NK-92 treated with Interleukin-12 subunit alpha and Interleukin-12 subunit beta, amount 100 ng/mL, for 24 hours (cell line): ENCODE data around the gene ACADSB.

Source experiments
- DNase-seq: peaks from one replicate; lab custom pipeline; 2025; lab: John Stamatoyannopoulos, UW

ACADSB gene

GRCh38 chr10:123008355-123009104 is at the start of gene ACADSB, which contains the start of gene IKZF5:
TSS of gene ACADSB (plus strand) at chr10:123009006. CDS start at chr10:123009030, 24 bp downstream.
TSS of gene IKZF5 (minus strand) at chr10:123008795. CDS start at chr10:122998625, 10,170 bp downstream.
- DNase-seq, result peak; percentile 90

GRCh38 chr10:122962405-122962804 is 46.4 kb upstream of the ACADSB start:
- no peak for DNase-seq

GRCh38 chr10:122966879-122967278 is 41.9 kb upstream of the ACADSB start:
- DNase-seq, result no peak

DNA sequence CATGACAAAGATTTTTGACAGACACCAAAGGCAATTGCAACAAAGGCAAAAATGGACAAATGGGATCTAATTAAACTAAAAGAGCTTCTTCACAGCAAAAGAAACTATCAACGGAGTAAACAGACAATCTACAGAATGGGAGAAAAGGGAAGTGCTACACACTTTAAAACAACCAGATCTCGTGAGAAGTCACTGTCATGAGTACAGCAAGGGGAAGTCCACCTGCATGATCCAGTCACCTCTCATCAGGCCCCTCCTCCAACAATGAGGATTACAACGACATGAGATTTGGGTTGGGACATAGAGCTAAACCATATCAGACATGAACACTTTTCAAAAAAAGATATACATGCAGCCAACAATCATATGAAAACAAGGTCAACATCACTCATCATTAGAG is 40.1 kb upstream of the ACADSB start:
- no peak for DNase-seq

DNA sequence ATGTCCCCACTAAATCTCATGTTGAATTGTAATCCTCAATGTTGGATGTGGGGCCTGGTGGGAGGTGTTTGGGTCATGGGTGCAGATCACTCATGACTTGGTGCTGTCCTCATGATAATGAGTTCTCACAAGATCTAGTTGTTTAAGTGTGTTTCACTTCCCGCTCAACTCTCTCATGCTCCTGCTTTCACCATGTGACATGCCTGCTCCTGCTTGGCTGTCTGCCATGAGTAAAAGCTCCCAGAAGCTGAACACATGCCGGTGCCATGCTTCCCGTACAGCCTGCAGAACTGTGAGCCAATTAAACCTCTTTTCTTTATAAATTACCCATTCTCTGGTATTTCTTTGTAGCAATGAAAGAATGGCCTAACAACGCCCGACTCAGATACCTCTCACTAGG is 34.8 kb upstream of the ACADSB start:
- no peak for DNase-seq

GRCh38 chr10:122974543-122975064 is 34.2 kb upstream of the ACADSB start:
- DNase-seq, result no peak

DNA sequence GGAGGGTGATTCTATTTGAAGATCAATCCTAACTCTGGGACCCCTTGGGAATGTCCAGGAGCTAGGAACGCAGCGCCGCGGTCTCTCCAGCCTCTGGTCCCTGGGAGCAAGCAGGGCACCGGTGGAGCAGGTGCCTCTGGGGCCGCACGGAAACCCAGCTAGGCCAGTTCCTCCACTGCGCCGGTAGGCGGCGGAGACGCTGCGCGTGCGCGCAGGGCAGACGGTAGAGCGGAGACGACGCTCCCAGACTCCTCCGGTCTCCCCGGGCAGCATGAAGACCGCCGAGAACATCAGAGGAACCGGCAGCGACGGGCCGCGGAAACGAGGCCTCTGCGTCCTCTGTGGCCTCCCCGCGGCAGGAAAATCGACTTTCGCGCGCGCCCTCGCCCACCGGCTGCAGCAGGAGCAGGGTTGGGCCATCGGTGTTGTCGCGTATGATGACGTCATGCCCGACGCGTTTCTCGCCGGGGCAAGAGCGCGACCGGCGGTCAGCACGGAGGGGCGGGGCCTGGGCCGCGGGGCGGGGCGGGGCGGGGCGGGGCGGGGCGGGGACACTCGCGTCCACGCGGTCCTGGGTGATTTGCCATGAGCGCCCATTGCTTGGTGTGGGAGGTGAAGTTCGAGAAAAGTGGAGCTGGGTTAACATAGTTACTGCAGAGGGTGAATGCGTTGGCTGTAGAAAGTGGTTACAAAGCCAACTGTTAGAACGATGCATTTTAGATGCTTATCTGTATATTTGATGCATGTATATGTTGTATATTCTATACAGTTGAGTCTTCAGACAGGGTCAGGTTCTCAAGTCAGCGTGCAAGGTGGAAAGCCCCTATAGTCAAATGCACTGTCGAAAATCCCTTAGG is 28.4 kb upstream of the ACADSB start, which contains the start of gene PSTK:
TSS of gene PSTK (plus strand) at position 193 of the 857 bp plus-strand sequence. CDS start at position 272, 79 bp downstream.
- DNase-seq, result peak; percentile 81

DNA sequence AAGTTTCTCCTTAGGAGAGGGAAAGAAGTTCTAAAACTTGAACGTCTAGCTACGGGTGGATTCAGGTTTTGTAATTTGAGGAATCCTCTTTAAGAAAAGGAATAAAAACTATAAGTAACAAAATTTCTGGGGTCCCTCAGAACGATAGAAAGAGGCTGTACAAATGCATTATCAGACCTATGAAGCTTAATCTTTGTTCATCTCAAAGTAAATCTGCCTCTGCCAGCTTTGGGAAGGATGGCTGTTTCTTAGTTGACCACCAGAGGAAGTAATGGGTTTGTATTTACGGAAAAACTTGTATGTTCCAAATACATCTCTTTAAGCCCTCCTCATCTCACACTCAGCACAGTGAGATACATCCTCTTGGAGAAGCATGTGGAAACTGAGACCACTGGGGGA is 27.7 kb upstream of the ACADSB start:
- no peak for DNase-seq

DNA sequence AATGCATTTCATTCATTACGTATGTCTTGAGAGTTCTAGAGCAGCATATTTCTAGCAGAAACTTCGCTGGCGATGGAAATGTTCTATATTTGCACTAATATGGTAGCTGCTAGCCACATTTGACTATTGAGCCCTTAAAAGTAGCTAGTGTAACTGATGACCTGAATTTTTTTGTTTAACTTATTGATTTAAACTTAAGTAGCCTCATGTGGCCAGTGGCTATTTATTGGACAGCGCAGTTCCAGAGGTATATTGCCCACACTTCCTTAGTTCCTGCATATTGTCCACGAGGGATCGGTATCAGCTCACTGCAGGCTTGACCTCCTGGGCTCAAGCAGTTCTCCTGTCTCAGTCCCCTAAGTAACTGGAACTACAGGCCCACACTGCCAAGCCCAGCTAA is 24.9 kb upstream of the ACADSB start:
- DNase-seq, result no peak

GRCh38 chr10:122984708-122985107 is 24.1 kb upstream of the ACADSB start:
- DNase-seq, result no peak

- DNase-seq, result no peak
Measured at GRCh38 chr10:122986335-122986734, 22.5 kb upstream of the ACADSB start.

- no peak for DNase-seq
Measured at GRCh38 chr10:122988501-122988900, 20.3 kb upstream of the ACADSB start.

DNA sequence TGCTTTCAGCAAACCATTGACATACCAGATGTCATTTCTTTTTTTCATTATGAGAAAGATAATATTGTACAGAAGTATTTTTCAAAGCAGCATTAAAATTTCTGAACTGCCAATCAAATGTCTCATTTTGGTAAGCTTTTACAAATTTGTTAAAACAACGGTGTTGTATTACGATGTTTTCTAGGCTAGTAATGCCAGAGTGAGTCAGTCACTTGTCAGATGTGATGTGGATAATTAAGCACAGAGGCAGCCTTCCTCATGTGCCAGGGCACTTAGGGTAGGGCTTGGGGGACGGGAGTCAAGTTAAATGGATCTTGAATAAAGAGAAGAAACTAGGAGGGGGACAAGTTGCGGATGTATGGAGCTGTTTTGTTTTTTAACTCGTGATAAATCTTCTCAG is 18.5 kb upstream of the ACADSB start:
- DNase-seq, result no peak

- DNase-seq, result no peak
Measured at GRCh38 chr10:122992031-122992585, 16.7 kb upstream of the ACADSB start.

DNA sequence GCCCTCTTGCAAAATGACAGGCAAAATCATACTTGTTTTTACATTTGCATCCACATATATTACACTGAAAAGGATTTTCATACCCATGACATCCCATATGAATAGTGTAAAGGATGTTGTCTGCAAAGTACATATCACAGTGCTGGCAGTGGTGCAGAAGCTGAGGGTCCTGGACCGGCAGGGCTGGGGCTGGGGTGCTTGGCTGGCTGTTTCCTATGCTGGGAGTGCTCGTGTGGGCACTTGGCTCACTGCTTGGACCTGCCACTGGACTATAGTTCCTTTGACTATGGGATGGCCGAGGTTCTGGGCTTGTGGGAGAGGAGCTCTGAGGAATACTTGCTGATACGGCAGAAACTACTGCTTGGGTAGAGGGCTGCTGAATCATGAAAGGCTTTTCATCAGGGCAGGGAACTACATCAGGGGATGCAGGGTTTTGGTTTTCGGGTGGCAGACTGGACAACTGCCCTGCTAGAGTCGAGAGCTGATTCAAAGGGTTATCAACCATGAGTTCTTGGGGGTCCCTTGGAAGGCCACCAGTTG is 14.9 kb upstream of the ACADSB start:
- no peak for DNase-seq

DNA sequence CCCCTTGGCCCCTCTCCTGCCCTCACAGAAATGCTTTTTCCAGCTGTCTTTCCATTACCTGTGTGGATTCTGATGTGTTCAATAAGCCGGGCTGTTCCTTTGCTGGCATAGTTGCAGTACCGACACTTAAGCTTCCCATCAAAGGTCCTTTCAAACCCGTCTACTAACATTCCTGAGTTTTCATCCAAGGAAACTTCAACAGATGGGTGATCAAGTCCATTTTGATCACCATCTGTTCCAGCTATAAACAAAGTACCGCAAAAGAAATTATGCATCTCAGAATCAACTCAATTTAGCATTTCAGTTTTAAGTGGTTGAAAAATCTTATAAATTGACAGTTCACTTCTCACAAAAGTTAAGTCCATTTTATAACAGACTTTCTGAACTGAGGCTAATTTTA is 12.9 kb upstream of the ACADSB start:
- no peak for DNase-seq

DNA sequence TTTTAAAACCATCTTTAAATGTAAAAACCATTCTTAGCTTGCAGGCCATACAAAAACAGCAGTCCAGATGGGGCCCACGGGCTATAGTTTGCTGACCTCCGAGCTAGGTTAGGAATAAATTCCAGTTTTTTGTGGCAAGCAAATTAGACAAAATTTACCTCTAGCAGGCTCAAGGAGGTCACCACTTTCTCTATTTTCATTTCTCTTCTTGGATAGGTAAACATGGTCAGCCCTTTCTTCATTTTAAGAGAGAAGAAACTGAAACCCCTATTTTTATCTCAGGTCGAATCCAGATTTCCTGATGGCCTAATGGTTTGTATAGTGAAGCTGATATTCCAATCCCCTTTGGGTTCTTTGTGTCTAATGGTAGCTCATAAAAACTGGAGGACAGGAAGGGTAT is 10.9 kb upstream of the ACADSB start:
- no peak for DNase-seq

- no peak for DNase-seq
Measured at GRCh38 chr10:122998360-122998917, 10.4 kb upstream of the ACADSB start.

DNA sequence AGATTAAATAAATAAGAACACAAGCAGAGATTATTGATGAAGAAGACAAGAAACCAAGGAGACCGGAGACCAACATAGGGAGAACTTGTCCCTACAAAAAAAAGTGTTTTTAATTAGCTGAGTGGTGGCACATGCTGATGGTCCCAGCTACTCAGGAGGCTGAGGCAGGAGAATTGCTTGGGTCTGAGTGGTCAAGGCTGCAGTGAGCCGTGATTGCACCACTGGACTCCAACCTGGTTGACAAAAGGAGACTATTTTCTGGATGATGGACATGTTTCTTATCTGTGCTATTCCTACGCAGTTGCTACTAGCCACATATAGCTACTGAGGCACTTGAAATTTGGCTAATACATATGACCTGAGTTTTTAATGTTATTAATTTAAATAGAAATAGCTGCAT is 9.9 kb upstream of the ACADSB start:
- no peak for DNase-seq

GRCh38 chr10:122999347-122999746 is 9.5 kb upstream of the ACADSB start:
- no peak for DNase-seq

GRCh38 chr10:123000155-123000554 is 8.7 kb upstream of the ACADSB start:
- no peak for DNase-seq

DNA sequence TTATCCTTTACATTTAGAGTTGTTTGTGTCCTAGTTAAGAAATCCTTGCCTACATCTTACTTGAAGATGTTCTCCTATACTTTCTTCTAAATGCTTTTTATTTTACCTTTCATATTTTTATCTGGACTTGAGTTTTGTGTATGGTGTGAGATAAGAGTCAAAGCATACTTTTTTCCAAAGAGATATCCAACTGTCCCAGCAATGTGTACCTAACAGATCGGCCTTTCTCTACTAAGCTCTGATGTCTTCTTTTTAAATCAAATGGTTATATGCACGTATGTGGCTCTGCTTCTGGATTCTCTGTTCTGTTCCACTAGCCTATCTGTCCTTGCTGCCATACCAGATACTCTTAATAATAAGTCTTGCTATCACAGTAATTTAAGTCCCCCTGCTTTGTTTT is 7.4 kb upstream of the ACADSB start:
- DNase-seq, result no peak
